ENCODE measurements around the gene MPST. TPM values are rescaled to one million over a fixed set of nuclear protein-coding genes. Genes with fewer than 3 reads are reported as not detected.

MPST gene
- total RNA-seq, 1 experiment from 2014 or later: 31.4 TPM

GRCh38 chr22:37062702-37063381, 43.3 kb downstream of the MPST start:
- Histone ChIP-seq H3K27me3 (ENCODE audit: control insufficient read depth, insufficient read depth, low read length) (no peaks in the 10 kb centered on the region), H3K36me3 (ENCODE audit: control insufficient read depth, insufficient read depth, low read length) (no peaks in the 10 kb centered on the region), H3K27ac (ENCODE audit: low read length) (no peak overlapping the region), H3K4me3 (ENCODE audit: low read depth in 2 of 2, low read length in 2 of 2) (no peak overlapping the region), H3K9me3 (ENCODE audit: control insufficient read depth, insufficient read depth, low read depth, low read length) (no peaks in the 10 kb centered on the region), H3K4me1 (ENCODE audit: control insufficient read depth, insufficient read depth, low read length) (no peaks in the 10 kb centered on the region)
- ChIA-PET POLR2A (no interaction called here), CTCF (no interaction called here)
- TF ChIP-seq POLR2AphosphoS5 (IDR thresholded peaks at IDR 0.05; ENCODE audit: low read depth, low read length) (no peak), REST (IDR thresholded peaks at IDR 0.05; ENCODE audit: insufficient read depth in 1 of 2, low read depth in 2 of 2, low read length in 1 of 2) (no peak), TCF7L2 (IDR thresholded peaks at IDR 0.05; ENCODE audit: low read depth, low read length) (no peak), SIN3A (IDR thresholded peaks at IDR 0.05; ENCODE audit: borderline replicate concordance, insufficient read depth, low read depth, low read length) (no peak)
- TF ChIP-seq, protein P1, sequence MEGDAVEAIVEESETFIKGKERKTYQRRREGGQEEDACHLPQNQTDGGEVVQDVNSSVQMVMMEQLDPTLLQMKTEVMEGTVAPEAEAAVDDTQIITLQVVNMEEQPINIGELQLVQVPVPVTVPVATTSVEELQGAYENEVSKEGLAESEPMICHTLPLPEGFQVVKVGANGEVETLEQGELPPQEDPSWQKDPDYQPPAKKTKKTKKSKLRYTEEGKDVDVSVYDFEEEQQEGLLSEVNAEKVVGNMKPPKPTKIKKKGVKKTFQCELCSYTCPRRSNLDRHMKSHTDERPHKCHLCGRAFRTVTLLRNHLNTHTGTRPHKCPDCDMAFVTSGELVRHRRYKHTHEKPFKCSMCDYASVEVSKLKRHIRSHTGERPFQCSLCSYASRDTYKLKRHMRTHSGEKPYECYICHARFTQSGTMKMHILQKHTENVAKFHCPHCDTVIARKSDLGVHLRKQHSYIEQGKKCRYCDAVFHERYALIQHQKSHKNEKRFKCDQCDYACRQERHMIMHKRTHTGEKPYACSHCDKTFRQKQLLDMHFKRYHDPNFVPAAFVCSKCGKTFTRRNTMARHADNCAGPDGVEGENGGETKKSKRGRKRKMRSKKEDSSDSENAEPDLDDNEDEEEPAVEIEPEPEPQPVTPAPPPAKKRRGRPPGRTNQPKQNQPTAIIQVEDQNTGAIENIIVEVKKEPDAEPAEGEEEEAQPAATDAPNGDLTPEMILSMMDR (IDR thresholded peaks at IDR 0.05): no peak
- BruUV-seq (replicated peaks): no TSS peak
- in situ Hi-C loops (cut with HindIII; ENCODE audit: low pct_unique_long_range_greater_than_20kb, low sequenced_read_pairs) (no loop called here), intact Hi-C loops (cut with micrococcal nuclease; ENCODE audit: unreplicated experiment) (no loop called here)
- ATAC-seq (no peak), DNase-seq (ENCODE audit: low read depth, low spot score) (no peak)

DNA sequence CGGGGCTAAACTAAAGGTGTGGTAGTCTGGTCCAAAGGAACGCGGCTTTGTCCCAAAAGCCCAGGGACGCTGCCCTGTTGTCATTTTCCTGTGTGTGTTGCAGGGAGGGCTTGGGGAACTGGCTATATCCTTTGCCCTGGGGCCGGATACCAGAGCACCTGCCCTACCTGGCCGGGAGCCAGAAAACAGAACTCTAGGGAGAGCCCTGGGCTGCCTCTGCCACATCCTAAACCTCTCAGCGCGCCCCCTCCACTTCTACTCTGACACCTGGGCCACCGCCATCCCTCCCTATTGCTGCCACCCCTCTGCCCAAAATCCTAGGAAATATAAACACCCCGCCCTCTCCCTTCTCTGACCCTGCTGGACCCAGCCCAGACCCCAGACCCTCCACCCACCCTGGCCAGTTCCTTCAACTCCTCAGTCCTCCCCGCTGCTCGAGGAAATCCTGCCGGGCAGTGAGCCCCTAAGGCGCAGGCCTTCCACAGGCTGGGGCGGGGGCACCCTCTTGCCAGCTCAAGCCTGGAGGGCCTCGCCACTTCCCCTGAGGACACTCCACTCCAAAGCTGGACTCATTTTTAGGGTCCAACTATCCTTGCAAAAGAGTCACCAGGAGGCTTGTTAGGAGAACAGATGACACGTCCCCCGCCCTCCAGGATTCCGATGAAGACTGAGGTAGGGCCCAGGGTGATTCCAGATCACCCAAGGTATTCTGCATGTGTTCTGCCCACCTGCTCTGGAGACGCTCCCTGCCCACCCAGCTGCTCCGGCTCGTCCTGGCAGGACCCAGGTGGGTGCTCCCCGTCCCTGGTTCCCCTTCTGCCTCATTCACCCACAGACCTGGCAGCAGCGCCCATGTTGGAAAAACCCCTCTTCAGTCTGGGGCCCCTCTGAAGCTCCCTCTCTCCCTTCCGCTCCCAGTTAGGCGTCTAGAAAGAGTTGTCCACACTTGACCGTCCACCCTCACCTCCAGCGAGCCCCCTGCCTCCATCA, 44.2 kb downstream of the MPST start:
- in situ Hi-C loops (cut with HindIII; ENCODE audit: low pct_unique_long_range_greater_than_20kb, low sequenced_read_pairs) (no loop called here), intact Hi-C loops (cut with micrococcal nuclease; ENCODE audit: unreplicated experiment) (no loop called here)
- H3K9me3 ChIP-seq (ENCODE audit: control insufficient read depth, insufficient read depth, low read depth, low read length): no peaks in the 10 kb centered on the region
- H3K27ac ChIP-seq (ENCODE audit: low read length): no peak overlapping the region
- POLR2A ChIA-PET: no interaction called here
- no peak for TF ChIP-seq POLR2AphosphoS5 (IDR thresholded peaks at IDR 0.05; ENCODE audit: low read depth, low read length)
- H3K36me3 ChIP-seq (ENCODE audit: control insufficient read depth, insufficient read depth, low read length): no peaks in the 10 kb centered on the region
- H3K27me3 ChIP-seq (ENCODE audit: control insufficient read depth, insufficient read depth, low read length): no peaks in the 10 kb centered on the region
- ATAC-seq (no peak), DNase-seq (ENCODE audit: low read depth, low spot score) (no peak)
- CTCF ChIA-PET: no interaction called here
- no peak overlapping the region for H3K4me3 ChIP-seq (ENCODE audit: low read depth in 2 of 2, low read length in 2 of 2)
- no TSS peak for BruUV-seq (replicated peaks)
- no peaks in the 10 kb centered on the region for H3K4me1 ChIP-seq (ENCODE audit: control insufficient read depth, insufficient read depth, low read length)

Data from Panc1 (cell line).